HCT116 (cell line): Measurements from ENCODE around the gene ZNF57. TPM values are rescaled to one million over a fixed set of nuclear protein-coding genes. Genes with fewer than 3 reads are reported as not detected.

Experiments
- ATAC-seq: fragments of 200-7000 bp; cut with Tn5 transposase; 2 replicates; pipeline ENCODE4 v1.9.1; 2020; ENCODE audit warnings: mild to moderate bottlenecking, moderate library complexity
- BruUV-seq: library from RNA; stranded (reverse); fragments of 400-500 nt; replicated peaks from 2 replicates; lab custom pipeline; 2021; lab: Mats Ljungman, UMichigan
- CTCF ChIA-PET: fragments of 300-600 bp; sonication (Branson Sonifier 250); formaldehyde crosslinking; loops from one replicate; lab custom pipeline; 2021; ENCODE audit warnings: antibody characterized with exemption; lab: Charles Lee
- POLR2A ChIA-PET: fragments of 300-600, 350-600 bp; sonication (Branson Sonifier 250); formaldehyde crosslinking; loops from one replicate; lab custom pipeline; 2021; ENCODE audit warnings: antibody characterized with exemption; lab: Charles Lee
- RAD21 ChIA-PET, 2 experiments: fragments of 300-600 bp; sonication (Branson Sonifier 250); formaldehyde crosslinking; loops; one replicate each; lab custom pipeline; 2023; ENCODE audit warnings: low total read pairs in 2 of 2; ENCODE audit not compliant: uncharacterized antibody in 2 of 2, unreplicated experiment in 2 of 2, low non-redundant PET in 1 of 2; lab: Charles Lee
- DNase-seq: peaks from one replicate; pipeline ENCODE4 v3.0.0-alpha.2; 2010; ENCODE audit warnings: low read depth, low spot score
- H2AFZ ChIP-seq: fragments of 200-600 bp; shearing (Covaris generic), sonication (generic); 2 replicates; pipeline ENCODE4 v1.6.1; 2017; ENCODE audit warnings: low read depth, mixed run types, mixed read lengths, antibody characterized with exemption, low read length; ENCODE audit not compliant: poor library complexity, severe bottlenecking
- H3K27ac ChIP-seq: 2 replicates; pipeline ENCODE4 v1.5.1; 2012; ENCODE audit warnings: low read depth, low read length
- H3K27me3 ChIP-seq: fragments of 200-600 bp; sonication (generic); 2 replicates; pipeline ENCODE4 v1.6.1; 2016; ENCODE audit warnings: mixed run types, low read length, mixed read lengths; ENCODE audit not compliant: insufficient read depth
- H3K36me3 ChIP-seq, 2 experiments: fragments of 200-500 bp in 1 of 2; fragments of 200-600 bp in 1 of 2; sonication (Bioruptor generic) in 1 of 2; sonication (generic) in 1 of 2; 2 replicates each; pipeline versions ENCODE4 v1.5.1 to v1.6.1; 2014 to 2016; ENCODE audit warnings: low read length in 2 of 2, inconsistent platforms in 1 of 2, mixed read lengths in 1 of 2, mixed run types in 1 of 2; ENCODE audit not compliant: insufficient read depth in 2 of 2, control insufficient read depth in 1 of 2
- H3K4me1 ChIP-seq, 2 experiments: fragments of 200-600 bp in 1 of 2; sonication (generic) in 1 of 2; 2 replicates each; pipeline versions ENCODE4 v1.5.1 to v1.6.1; 2012 to 2017; ENCODE audit warnings: low read length in 2 of 2, inconsistent platforms in 1 of 2, mild to moderate bottlenecking in 1 of 2, mixed read lengths in 1 of 2, mixed run types in 1 of 2, moderate library complexity in 1 of 2; ENCODE audit not compliant: insufficient read depth in 2 of 2, control insufficient read depth in 1 of 2
- H3K4me2 ChIP-seq: fragments of 200-600 bp; sonication (generic); 2 replicates; pipeline ENCODE4 v1.6.1; 2017; ENCODE audit warnings: mixed run types, low read length, mixed read lengths
- H3K4me3 ChIP-seq, 2 experiments: fragments of 200-600 bp in 1 of 2; sonication (generic) in 1 of 2; replicated peaks in 1 of 2; 2 replicates each; pipeline ENCODE4 v1.5.1; 2011 to 2016; ENCODE audit warnings: low read length in 2 of 2, control low read depth in 1 of 2, low read depth in 1 of 2, mild to moderate bottlenecking in 1 of 2, mixed read lengths in 1 of 2, mixed run types in 1 of 2
- H3K79me2 ChIP-seq: fragments of 200-600 bp; sonication (generic); 2 replicates; pipeline ENCODE4 v1.6.1; 2017; ENCODE audit warnings: mild to moderate bottlenecking, mixed run types, low read length, moderate library complexity, mixed read lengths; ENCODE audit not compliant: insufficient read depth
- H3K9ac ChIP-seq: fragments of 200-600 bp; sonication (generic); 2 replicates; pipeline ENCODE4 v1.6.1; 2016; ENCODE audit warnings: low read length, mixed read lengths
- H3K9me2 ChIP-seq: fragments of 200-600 bp; sonication (generic), shearing (Covaris generic); 2 replicates; pipeline ENCODE4 v1.6.1; 2017; ENCODE audit warnings: mixed run types, mild to moderate bottlenecking, moderate library complexity; ENCODE audit not compliant: insufficient read depth
- H3K9me3 ChIP-seq, 2 experiments: fragments of 200-500 bp in 1 of 2; fragments of 200-600 bp in 1 of 2; sonication (Bioruptor generic) in 1 of 2; sonication (generic) in 1 of 2; 2 replicates each; pipeline ENCODE4 v1.6.1; 2014 to 2017; ENCODE audit warnings: low read length in 2 of 2, mixed read lengths in 2 of 2, inconsistent platforms in 1 of 2, low read depth in 1 of 2, mild to moderate bottlenecking in 1 of 2, mixed run types in 1 of 2, moderate library complexity in 1 of 2; ENCODE audit not compliant: control insufficient read depth in 1 of 2, insufficient read depth in 1 of 2
- H4K20me1 ChIP-seq: fragments of 200-600 bp; sonication (generic), shearing (Covaris generic); 2 replicates; pipeline ENCODE4 v1.6.1; 2017; ENCODE audit warnings: mixed run types, mild to moderate bottlenecking, moderate library complexity; ENCODE audit not compliant: insufficient read depth
- CBX3 ChIP-seq: IDR thresholded peaks from 2 replicates; pipeline ENCODE4 v1.6.1; 2012; ENCODE audit warnings: low read depth
- CEBPB ChIP-seq: IDR thresholded peaks from 2 replicates; pipeline ENCODE4 v1.6.1; 2012; ENCODE audit warnings: low read depth
- EGR1 ChIP-seq: IDR thresholded peaks from 2 replicates; pipeline ENCODE4 v1.6.1; 2012; ENCODE audit warnings: low read depth
- ELF1 ChIP-seq: IDR thresholded peaks from 2 replicates; pipeline ENCODE4 v1.6.1; 2012; ENCODE audit warnings: low read depth, borderline replicate concordance
- EZH2 ChIP-seq: fragments of 200-600 bp; sonication (generic); IDR thresholded peaks from 2 replicates; pipeline ENCODE4 v1.6.1; 2017; ENCODE audit warnings: antibody characterized with exemption, mixed run types
- FOSL1 ChIP-seq: IDR thresholded peaks from 2 replicates; pipeline ENCODE4 v1.6.1; 2012; ENCODE audit warnings: low read depth
- MAX ChIP-seq: IDR thresholded peaks from 2 replicates; pipeline ENCODE4 v1.6.1; 2012
- RAD21 ChIP-seq: IDR thresholded peaks from 2 replicates; pipeline ENCODE4 v1.6.1; 2012; ENCODE audit warnings: low read depth, mild to moderate bottlenecking
- REST ChIP-seq: IDR thresholded peaks from 2 replicates; pipeline ENCODE4 v1.6.1; 2012; ENCODE audit warnings: low read depth
- SIN3A ChIP-seq: IDR thresholded peaks from 2 replicates; pipeline ENCODE4 v1.6.1; 2012; ENCODE audit warnings: low read depth
- SRF ChIP-seq: IDR thresholded peaks from 2 replicates; pipeline ENCODE4 v1.6.1; 2012; ENCODE audit warnings: low read depth
- YY1 ChIP-seq: IDR thresholded peaks from 2 replicates; pipeline ENCODE4 v1.6.1; 2011; ENCODE audit warnings: low read length, low read depth, moderate library complexity, mild to moderate bottlenecking; ENCODE audit not compliant: insufficient replicate concordance; ENCODE audit errors: extremely low read depth
- ZFX ChIP-seq: fragments of 450-650 bp; IDR thresholded peaks from 2 replicates; pipeline ENCODE4 v1.6.1; 2017
- ZNF274 ChIP-seq: fragments of 200-500 bp; sonication (Bioruptor generic); IDR thresholded peaks from 2 replicates; pipeline ENCODE4 v1.6.1; 2014; ENCODE audit warnings: mild to moderate bottlenecking, low read depth, low read length, inconsistent platforms
- intact Hi-C: fragments of 100-400 bp; cut with micrococcal nuclease; formaldehyde crosslinking; loops from 2 replicates; pipeline ENCODE4 v1.10.0; 2022
- total RNA-seq: library from RNA; stranded (reverse); gene quantifications from one replicate; pipeline ENCODE4 v1.2.1, GENCODE V29; 2021; ENCODE audit not compliant: unreplicated experiment
- TF ChIP-seq, protein P1 (sequence below): IDR thresholded peaks from 2 replicates; pipeline ENCODE4 v1.6.1; 2012

Gene ZNF57
- total RNA-seq, 1 experiment from 2014 or later, result 8.3 TPM

DNA sequence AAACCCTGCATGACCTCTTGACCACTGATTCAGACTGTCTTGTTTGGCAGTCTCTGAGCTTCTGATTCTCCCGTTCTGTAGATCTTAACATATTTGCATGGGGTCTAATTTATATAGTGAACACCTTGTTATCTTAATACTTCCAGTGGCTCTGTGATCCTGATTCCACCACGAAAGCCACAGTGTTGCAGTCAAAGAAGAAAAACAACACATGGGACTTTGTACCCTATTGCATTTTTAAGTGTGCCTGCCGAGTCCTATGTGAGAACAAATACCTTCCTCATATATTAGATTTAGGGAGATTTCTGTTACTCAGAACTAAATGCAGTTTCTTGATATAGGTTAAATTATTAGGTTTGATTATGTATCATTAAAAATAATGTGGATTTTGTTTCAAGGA is 45.9 kb upstream of the ZNF57 start:
- no peak overlapping the region for H3K4me3 ChIP-seq
- TF ChIP-seq CBX3, result no peak
- no peak for TF ChIP-seq EGR1
- TF ChIP-seq ZNF274, result no peak
- TF ChIP-seq MAX, result no peak
- no peak for TF ChIP-seq FOSL1
- no peak for TF ChIP-seq ELF1
- TF ChIP-seq RAD21, result no peak
- TF ChIP-seq CEBPB, result no peak
- no peak for TF ChIP-seq SRF
- no peak for TF ChIP-seq YY1
- TF ChIP-seq, protein P1, sequence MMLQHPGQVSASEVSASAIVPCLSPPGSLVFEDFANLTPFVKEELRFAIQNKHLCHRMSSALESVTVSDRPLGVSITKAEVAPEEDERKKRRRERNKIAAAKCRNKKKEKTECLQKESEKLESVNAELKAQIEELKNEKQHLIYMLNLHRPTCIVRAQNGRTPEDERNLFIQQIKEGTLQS, result no peak
- no peak for TF ChIP-seq ZFX
- TF ChIP-seq REST, result no peak
- no peak for TF ChIP-seq SIN3A
- TF ChIP-seq EZH2, result no peak
- TF ChIP-seq, all 23 proteins: peak for 0
- CTCF ChIA-PET, result no interaction called here
- ATAC-seq (no peak), DNase-seq (no peak)
- no peaks in the 10 kb centered on the region for H3K9me2 ChIP-seq
- peaks cover 7 to 24% of the 10 kb centered on the region in 2 experiments for H3K36me3 ChIP-seq
- no peak overlapping the region for H3K4me2 ChIP-seq
- no peaks in the 10 kb centered on the region for H4K20me1 ChIP-seq
- no peak overlapping the region for H2AFZ ChIP-seq
- no peak overlapping the region for H3K9ac ChIP-seq
- no peak overlapping the region for H3K27ac ChIP-seq
- intact Hi-C loops, result no loop called here
- H3K4me1 ChIP-seq, result no peaks in the 10 kb centered on the region
- no peaks in the 10 kb centered on the region for H3K27me3 ChIP-seq
- RAD21 ChIA-PET, result no interaction called here
- H3K9me3 ChIP-seq, result peaks cover 24 to 31% of the 10 kb centered on the region in 2 experiments; a peak in 3 of 4 replicates
- H3K79me2 ChIP-seq, result no peaks in the 10 kb centered on the region
- BruUV-seq, result no TSS peak
- POLR2A ChIA-PET, result no interaction called here
